Liver (tissue), 9 donors: ENCODE results near the gene NUDT16L1. TPM values are rescaled to one million over a fixed set of nuclear protein-coding genes. Genes with fewer than 3 reads are reported as not detected.

ENCODE experiments used
- DNase-seq: peaks from one replicate; pipeline ENCODE4 v3.0.0-alpha.2; 2017; ENCODE audit warnings: low spot score
- H3K27ac ChIP-seq, 2 donors: one replicate each; pipeline ENCODE4 v1.7.0; 2013; ENCODE audit warnings: inconsistent platforms in 2 of 2, low read length in 2 of 2, control low read depth in 1 of 2, low read depth in 1 of 2, mild to moderate bottlenecking in 1 of 2
- H3K27me3 ChIP-seq, 4 donors: one replicate each; pipeline versions ENCODE4 v1.6.1 to v1.7.0; 2013; ENCODE audit warnings: low read length in 3 of 4, inconsistent platforms in 1 of 4, mild to moderate bottlenecking in 1 of 4, moderate library complexity in 1 of 4; ENCODE audit not compliant: control insufficient read depth in 4 of 4, insufficient read depth in 4 of 4
- H3K36me3 ChIP-seq, 4 donors: one replicate each; pipeline versions ENCODE4 v1.6.1 to v1.7.0; 2013; ENCODE audit warnings: low read length in 3 of 4, mild to moderate bottlenecking in 3 of 4, low read depth in 1 of 4, moderate library complexity in 1 of 4; ENCODE audit not compliant: control insufficient read depth in 4 of 4, insufficient read depth in 3 of 4
- H3K4me1 ChIP-seq, 4 donors: one replicate each; pipeline versions ENCODE4 v1.6.1 to v1.7.0; 2013; ENCODE audit warnings: low read length in 3 of 4, mild to moderate bottlenecking in 3 of 4, moderate library complexity in 1 of 4; ENCODE audit not compliant: control insufficient read depth in 4 of 4, insufficient read depth in 4 of 4
- H3K4me3 ChIP-seq, 3 donors: one replicate each; pipeline versions ENCODE4 v1.6.1 to v1.7.0; 2013; ENCODE audit warnings: low read length in 3 of 3, control low read depth in 1 of 3, low read depth in 1 of 3, mild to moderate bottlenecking in 1 of 3
- H3K9ac ChIP-seq, 2 donors: one replicate each; pipeline ENCODE4 v1.7.0; 2013; ENCODE audit warnings: low read length in 2 of 2, mild to moderate bottlenecking in 2 of 2, moderate library complexity in 2 of 2, control low read depth in 1 of 2, low read depth in 1 of 2
- H3K9me3 ChIP-seq, 4 donors: one replicate each; pipeline versions ENCODE4 v1.6.1 to v1.7.0; 2013; ENCODE audit warnings: low read length in 3 of 4; ENCODE audit not compliant: control insufficient read depth in 4 of 4
- EGR1 ChIP-seq, 2 donors: IDR thresholded peaks; 2 replicates each; pipeline ENCODE4 v1.6.1; 2016 to 2018; ENCODE audit warnings: antibody characterized with exemption in 2 of 2, low read depth in 2 of 2
- FOXA2 ChIP-seq: IDR thresholded peaks from 2 replicates; pipeline ENCODE4 v1.6.1; 2016; ENCODE audit warnings: antibody characterized with exemption
- GABPA ChIP-seq, 2 donors: IDR thresholded peaks in 1 of 2; conservative IDR thresholded peaks in 1 of 2; 2 replicates each; pipeline ENCODE4 v1.6.1; 2016; ENCODE audit warnings: antibody characterized with exemption in 2 of 2, mild to moderate bottlenecking in 1 of 2, moderate library complexity in 1 of 2
- HNF4A ChIP-seq, 2 donors: conservative IDR thresholded peaks; 2 replicates each; pipeline ENCODE4 v1.6.1; 2016; ENCODE audit warnings: antibody characterized with exemption in 2 of 2, mild to moderate bottlenecking in 2 of 2
- HNF4G ChIP-seq: IDR thresholded peaks from 2 replicates; pipeline ENCODE4 v1.6.1; 2016; ENCODE audit warnings: antibody characterized with exemption
- JUND ChIP-seq, 2 donors: IDR thresholded peaks; 2 replicates each; pipeline ENCODE4 v1.6.1; 2016; ENCODE audit warnings: antibody characterized with exemption in 2 of 2
- RAD21 ChIP-seq, 2 donors: IDR thresholded peaks; 2 replicates each; pipeline ENCODE4 v1.6.1; 2016; ENCODE audit warnings: antibody characterized with exemption in 2 of 2, mild to moderate bottlenecking in 2 of 2
- RXRA ChIP-seq, 2 donors: IDR thresholded peaks; 2 replicates each; pipeline ENCODE4 v1.6.1; 2017 to 2018; ENCODE audit warnings: antibody characterized with exemption in 2 of 2, mild to moderate bottlenecking in 1 of 2
- SP1 ChIP-seq: IDR thresholded peaks from 2 replicates; pipeline ENCODE4 v1.6.1; 2018; ENCODE audit warnings: antibody characterized with exemption, mild to moderate bottlenecking
- WGBS: extraction: QIAGEN DNeasy Blood & Tissue Kit; methylation state at CpG from one replicate; pipeline ENCODE4 v1.1.7; 2013; 5-methylcytosine and 5-hydroxymethylcytosine counted together
- polyA plus RNA-seq, 2 donors: library from polyadenylated mRNA; stranded (reverse) in 1 of 2; unstranded in 1 of 2; fragments of 200-250 nt in 1 of 2; fragments of >200 nt in 1 of 2; fragmentation: Nextera tagmentation in 1 of 2; extraction: Ambion mirVana in 1 of 2; gene quantifications; one replicate each; pipeline versions ENCODE4 v1.2.1 to v1.2.3, GENCODE V29; 2013 to 2015
- total RNA-seq, 2 donors: library from RNA; depleted of rRNA; stranded (reverse); fragments of >200 nt; gene quantifications; one replicate each; pipeline ENCODE4 v1.2.3, GENCODE V29; 2014
- TF ChIP-seq, protein P1 (sequence below): IDR thresholded peaks from 2 replicates; pipeline ENCODE4 v1.6.1; 2016; ENCODE audit warnings: antibody characterized with exemption
- TF ChIP-seq, protein P2 (sequence below): fragments of 150-350 bp; IDR thresholded peaks from 2 replicates; pipeline ENCODE4 v1.5.1; 2017; ENCODE audit warnings: improper control_type of control experiment, low read depth, low read length; ENCODE audit not compliant: missing input control
- TF ChIP-seq, protein P3 (sequence below): IDR thresholded peaks from 2 replicates; pipeline ENCODE4 v1.6.1; 2016; ENCODE audit warnings: antibody characterized with exemption
- TF ChIP-seq, protein P4 (sequence below): IDR thresholded peaks from 2 replicates; pipeline ENCODE4 v1.6.1; 2016; ENCODE audit warnings: antibody characterized with exemption
- donor health status: healthy.
- donor health status: healthy.
- donor health status: healthy.
- donor health status: healthy.
- donor health status: healthy.

NUDT16L1 gene
- total and polyA plus RNA-seq, 4 donors = 22.4 to 43.4 (median 36.3) TPM

DNA sequence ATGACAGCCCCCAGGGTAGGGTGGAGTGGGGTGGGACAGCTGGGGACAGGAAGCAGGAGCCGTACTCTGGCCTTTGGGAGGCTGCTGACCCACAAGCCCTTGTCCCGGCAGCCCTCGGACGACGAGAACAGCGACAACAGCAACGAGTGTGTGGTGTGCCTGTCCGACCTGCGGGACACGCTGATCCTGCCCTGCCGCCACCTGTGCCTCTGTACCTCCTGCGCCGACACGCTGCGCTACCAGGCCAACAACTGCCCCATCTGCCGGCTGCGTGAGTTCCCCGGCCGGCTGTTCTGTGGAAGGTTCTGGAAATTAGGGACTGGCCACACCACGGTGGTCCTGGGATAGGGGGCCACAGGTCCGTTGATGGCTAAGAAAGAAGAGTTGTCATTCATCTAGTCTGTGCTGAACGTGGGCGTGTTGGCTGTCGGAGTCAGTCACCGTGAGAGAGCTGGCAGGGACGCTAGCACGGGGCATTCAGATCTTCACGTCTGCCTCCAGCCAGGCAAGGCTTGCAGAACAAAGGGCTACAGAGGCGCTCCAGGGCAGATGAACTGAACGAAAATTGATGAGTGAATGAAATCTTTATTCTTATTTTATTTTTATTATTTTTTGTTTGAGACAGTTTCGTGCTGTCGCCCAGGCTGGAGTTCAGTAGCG, 19.8 kb upstream of the NUDT16L1 start:
- TF ChIP-seq GABPA (IDR thresholded peaks at IDR 0.05 in 1 of 2, conservative IDR thresholded peaks at IDR 0.05 in 1 of 2) (no peak), EGR1 (IDR thresholded peaks at IDR 0.05; ENCODE audit: low read depth in 2 of 2) (no peak), FOXA2 (no peak), HNF4A (conservative IDR thresholded peaks at IDR 0.05) (no peak), RAD21 (IDR thresholded peaks at IDR 0.05) (no peak), JUND (IDR thresholded peaks at IDR 0.05) (no peak)
- TF ChIP-seq, protein P1, sequence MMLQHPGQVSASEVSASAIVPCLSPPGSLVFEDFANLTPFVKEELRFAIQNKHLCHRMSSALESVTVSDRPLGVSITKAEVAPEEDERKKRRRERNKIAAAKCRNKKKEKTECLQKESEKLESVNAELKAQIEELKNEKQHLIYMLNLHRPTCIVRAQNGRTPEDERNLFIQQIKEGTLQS = no peak
- TF ChIP-seq, protein P2, sequence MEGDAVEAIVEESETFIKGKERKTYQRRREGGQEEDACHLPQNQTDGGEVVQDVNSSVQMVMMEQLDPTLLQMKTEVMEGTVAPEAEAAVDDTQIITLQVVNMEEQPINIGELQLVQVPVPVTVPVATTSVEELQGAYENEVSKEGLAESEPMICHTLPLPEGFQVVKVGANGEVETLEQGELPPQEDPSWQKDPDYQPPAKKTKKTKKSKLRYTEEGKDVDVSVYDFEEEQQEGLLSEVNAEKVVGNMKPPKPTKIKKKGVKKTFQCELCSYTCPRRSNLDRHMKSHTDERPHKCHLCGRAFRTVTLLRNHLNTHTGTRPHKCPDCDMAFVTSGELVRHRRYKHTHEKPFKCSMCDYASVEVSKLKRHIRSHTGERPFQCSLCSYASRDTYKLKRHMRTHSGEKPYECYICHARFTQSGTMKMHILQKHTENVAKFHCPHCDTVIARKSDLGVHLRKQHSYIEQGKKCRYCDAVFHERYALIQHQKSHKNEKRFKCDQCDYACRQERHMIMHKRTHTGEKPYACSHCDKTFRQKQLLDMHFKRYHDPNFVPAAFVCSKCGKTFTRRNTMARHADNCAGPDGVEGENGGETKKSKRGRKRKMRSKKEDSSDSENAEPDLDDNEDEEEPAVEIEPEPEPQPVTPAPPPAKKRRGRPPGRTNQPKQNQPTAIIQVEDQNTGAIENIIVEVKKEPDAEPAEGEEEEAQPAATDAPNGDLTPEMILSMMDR = no peak
- TF ChIP-seq, protein P3, sequence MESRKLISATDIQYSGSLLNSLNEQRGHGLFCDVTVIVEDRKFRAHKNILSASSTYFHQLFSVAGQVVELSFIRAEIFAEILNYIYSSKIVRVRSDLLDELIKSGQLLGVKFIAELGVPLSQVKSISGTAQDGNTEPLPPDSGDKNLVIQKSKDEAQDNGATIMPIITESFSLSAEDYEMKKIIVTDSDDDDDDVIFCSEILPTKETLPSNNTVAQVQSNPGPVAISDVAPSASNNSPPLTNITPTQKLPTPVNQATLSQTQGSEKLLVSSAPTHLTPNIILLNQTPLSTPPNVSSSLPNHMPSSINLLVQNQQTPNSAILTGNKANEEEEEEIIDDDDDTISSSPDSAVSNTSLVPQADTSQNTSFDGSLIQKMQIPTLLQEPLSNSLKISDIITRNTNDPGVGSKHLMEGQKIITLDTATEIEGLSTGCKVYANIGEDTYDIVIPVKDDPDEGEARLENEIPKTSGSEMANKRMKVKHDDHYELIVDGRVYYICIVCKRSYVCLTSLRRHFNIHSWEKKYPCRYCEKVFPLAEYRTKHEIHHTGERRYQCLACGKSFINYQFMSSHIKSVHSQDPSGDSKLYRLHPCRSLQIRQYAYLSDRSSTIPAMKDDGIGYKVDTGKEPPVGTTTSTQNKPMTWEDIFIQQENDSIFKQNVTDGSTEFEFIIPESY = no peak
- TF ChIP-seq, protein P4, sequence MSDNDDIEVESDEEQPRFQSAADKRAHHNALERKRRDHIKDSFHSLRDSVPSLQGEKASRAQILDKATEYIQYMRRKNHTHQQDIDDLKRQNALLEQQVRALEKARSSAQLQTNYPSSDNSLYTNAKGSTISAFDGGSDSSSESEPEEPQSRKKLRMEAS = no peak
- Histone ChIP-seq H3K36me3 (peaks cover 2 to 38% (median 20%) of the 10 kb centered on the region in 4 donors), H3K27ac (no peak overlapping the region), H3K9ac (no peak overlapping the region), H3K4me3 (no peak overlapping the region), H3K9me3 (no peaks in the 10 kb centered on the region), H3K4me1 (peaks cover 5 to 36% (median 31%) of the 10 kb centered on the region in 4 donors), H3K27me3 (no peaks in the 10 kb centered on the region)
- WGBS = 94% methylated on average over 33 of the region's 33 CpGs
- no peak for DNase-seq

DNA sequence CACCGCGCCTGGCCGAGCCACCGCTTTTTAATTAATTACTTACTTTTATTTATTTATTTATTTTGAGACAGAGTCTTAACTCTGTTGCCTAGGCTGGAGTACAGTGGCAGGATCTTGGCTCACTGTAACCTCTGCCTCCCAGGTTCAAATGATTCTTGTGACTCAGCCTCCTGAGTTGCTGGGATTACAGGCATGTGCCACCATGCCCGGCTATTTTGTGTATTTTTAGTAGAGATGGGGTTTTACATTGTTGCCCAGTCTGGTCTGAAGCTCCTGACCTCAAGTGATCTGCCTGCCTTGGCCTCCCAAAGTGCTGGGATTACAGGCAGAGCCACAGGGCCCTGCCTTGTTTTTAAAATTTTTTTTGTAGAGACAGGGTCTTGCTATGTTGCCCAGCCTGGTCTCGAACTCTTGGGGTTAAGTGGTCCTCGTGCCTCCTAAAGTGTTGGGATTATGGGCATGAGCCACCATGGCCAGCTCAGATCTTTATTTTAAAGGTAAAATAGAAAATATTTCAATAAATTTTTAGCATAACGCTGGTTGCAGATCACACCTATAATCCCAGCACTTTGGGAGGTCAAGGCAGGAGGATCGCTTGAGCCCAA, 18.3 kb upstream of the NUDT16L1 start:
- peak overlapping the region; percentile 83 to 98 for H3K27ac ChIP-seq
- whole genome bisulfite sequencing = 92% methylated on average over 9 of the region's 9 CpGs
- no peaks in the 10 kb centered on the region for H3K27me3 ChIP-seq

More for the DNA sequence above, 18.3 kb upstream of the NUDT16L1 start:
- Histone ChIP-seq H3K36me3 (peaks cover 0 to 27% (median 10%) of the 10 kb centered on the region in 4 donors), H3K4me3 (no peak overlapping the region), H3K9ac (no peak overlapping the region), H3K4me1 (peaks cover 6 to 51% (median 41%) of the 10 kb centered on the region in 4 donors), H3K9me3 (no peaks in the 10 kb centered on the region)
- DNase-seq = no peak
- TF ChIP-seq SP1 = no peak
- no peak for TF ChIP-seq RXRA (IDR thresholded peaks at IDR 0.05)
- TF ChIP-seq, protein P3 = no peak
- TF ChIP-seq RAD21 (IDR thresholded peaks at IDR 0.05) = no peak
- TF ChIP-seq, protein P4 = no peak
- TF ChIP-seq HNF4G = no peak
